Kidney tubule cell (primary cell): ENCODE data around the gene TRPM1.

Source experiments
- DNase-seq: peaks from one replicate; pipeline ENCODE4 v3.0.0-alpha.2; 2018; ENCODE audit warnings: low spot score

Gene TRPM1

GRCh38 chr15:31016446-31016915 lies 85.0 kb downstream of the TRPM1 start:
- DNase-seq, result peak; percentile 57

- DNase-seq, result no peak
Measured at GRCh38 chr15:31014608-31014925, 87.0 kb downstream of the TRPM1 start.

- peak; percentile 17 for DNase-seq
Measured at GRCh38 chr15:31013863-31014607, 87.5 kb downstream of the TRPM1 start.

GRCh38 chr15:31012455-31012854 lies 89.1 kb downstream of the TRPM1 start:
- no peak for DNase-seq

- DNase-seq, result no peak
Measured at GRCh38 chr15:31010036-31010435, 91.5 kb downstream of the TRPM1 start.

- DNase-seq, result no peak
Measured at GRCh38 chr15:31005660-31006059, 95.9 kb downstream of the TRPM1 start.

- peak; percentile 74 for DNase-seq
Measured at GRCh38 chr15:31004220-31004733, 97.2 kb downstream of the TRPM1 start.

GRCh38 chr15:31001702-31002101 lies 99.8 kb downstream of the TRPM1 start:
- no peak for DNase-seq

- no peak for DNase-seq
Measured at GRCh38 chr15:30999729-31000128, 101.8 kb downstream of the TRPM1 start.

GRCh38 chr15:30997270-30997669 lies 104.3 kb downstream of the TRPM1 start:
- DNase-seq, result no peak

- DNase-seq, result peak; percentile 45
Measured at GRCh38 chr15:30992249-30992864, 109.2 kb downstream of the TRPM1 start.

GRCh38 chr15:30991255-30992235 lies 110.0 kb downstream of the TRPM1 start, which contains the start of gene MTMR10:
TSS of gene MTMR10 (minus strand) at chr15:30991628. CDS start at chr15:30991506, 122 bp downstream.
- DNase-seq, result peak; percentile 86

- DNase-seq, result peak; percentile 33
Measured at GRCh38 chr15:30990446-30991254, 110.9 kb downstream of the TRPM1 start.

GRCh38 chr15:30990036-30990435 lies 111.5 kb downstream of the TRPM1 start:
- DNase-seq, result peak; percentile 18

GRCh38 chr15:30985081-30985531 lies 116.4 kb downstream of the TRPM1 start:
- DNase-seq, result peak; percentile 47

GRCh38 chr15:30984542-30984941 lies 117.0 kb downstream of the TRPM1 start:
- DNase-seq, result peak; percentile 37

GRCh38 chr15:30984118-30984517 lies 117.4 kb downstream of the TRPM1 start:
- DNase-seq, result peak; percentile 22

GRCh38 chr15:30979457-30979856 lies 122.1 kb downstream of the TRPM1 start:
- no peak for DNase-seq

- DNase-seq, result no peak
Measured at GRCh38 chr15:30978328-30978727, 123.2 kb downstream of the TRPM1 start.

GRCh38 chr15:30974112-30974511 lies 127.4 kb downstream of the TRPM1 start:
- no peak for DNase-seq

- no peak for DNase-seq
Measured at GRCh38 chr15:30973379-30973778, 128.1 kb downstream of the TRPM1 start.
